Eye (tissue), 1 donor: ENCODE measurements around the gene SERPING1.
"Not testable (repeated sequence)": the region's sequence is repeated elsewhere in the genome, so short reads cannot be mapped to it uniquely, and the experiment has no call there.

Source experiments
- DNase-seq: peaks from one replicate; pipeline ENCODE4 v3.0.0-alpha.2; 2015

SERPING1 gene

DNA sequence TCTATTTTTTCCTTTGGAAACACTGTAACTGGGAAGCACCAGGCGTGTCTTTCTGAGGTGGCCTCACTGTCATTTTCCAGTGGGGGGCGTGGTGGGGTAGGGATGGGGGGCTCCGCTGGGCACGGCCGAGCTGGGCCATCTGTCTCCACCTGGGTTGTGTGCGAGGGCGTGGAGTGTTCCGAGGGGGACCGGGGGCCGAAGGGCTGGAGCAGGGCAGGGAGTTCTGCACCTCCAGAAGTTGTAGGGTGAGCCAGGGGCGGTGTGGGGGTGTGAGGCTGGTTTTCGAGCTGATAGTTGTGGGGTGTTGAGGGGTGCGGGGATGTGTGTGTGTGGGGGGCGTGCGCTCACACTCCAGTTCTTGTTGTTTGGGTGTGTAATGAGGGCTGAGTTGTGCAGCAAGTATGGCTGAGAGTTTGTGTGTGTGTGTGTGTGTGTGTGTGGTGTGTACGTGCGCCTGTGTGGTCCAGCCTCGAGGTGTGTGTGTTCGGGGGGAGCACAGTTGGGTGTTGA, 41.4 kb downstream of the SERPING1 start:
- DNase-seq: peak; percentile 62

DNA sequence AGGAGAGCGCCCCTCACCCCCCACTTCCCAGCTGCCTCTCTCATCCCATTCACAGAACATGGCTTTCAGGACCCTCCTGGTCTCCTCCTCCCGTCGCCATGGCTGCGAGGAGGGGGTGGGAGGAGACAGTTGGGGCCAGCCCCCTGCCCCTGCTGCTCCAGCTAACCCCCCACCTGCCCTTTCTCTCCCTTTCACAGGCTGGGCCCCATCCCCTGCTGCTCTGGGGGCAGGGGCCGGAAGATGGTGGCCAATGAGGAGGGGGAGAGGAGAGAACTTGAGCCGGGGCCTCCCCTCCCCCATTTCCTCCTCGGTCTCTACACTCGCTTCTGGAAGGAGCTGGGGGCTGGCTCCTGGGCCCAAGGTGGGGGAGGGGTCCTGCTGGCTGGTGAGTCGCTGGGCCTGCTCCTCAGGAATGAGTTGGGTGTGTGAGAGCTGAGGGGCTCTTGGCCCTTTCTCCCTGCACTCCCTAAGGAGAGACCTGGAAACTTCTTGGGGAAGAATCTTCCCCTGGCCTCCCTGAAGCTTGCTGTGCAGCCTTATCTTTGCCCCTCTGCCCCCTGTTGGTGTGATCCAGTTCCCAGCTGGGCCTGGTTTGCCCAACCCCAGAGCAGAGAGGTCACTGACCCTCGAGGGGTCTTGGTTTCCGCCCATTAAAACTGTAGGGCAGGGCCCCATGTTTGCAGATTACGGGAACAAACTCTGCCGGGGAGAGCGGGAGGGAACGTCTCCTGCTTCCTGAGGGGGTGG, 42.0 kb downstream of the SERPING1 start:
- DNase-seq: peak; percentile 98

DNA sequence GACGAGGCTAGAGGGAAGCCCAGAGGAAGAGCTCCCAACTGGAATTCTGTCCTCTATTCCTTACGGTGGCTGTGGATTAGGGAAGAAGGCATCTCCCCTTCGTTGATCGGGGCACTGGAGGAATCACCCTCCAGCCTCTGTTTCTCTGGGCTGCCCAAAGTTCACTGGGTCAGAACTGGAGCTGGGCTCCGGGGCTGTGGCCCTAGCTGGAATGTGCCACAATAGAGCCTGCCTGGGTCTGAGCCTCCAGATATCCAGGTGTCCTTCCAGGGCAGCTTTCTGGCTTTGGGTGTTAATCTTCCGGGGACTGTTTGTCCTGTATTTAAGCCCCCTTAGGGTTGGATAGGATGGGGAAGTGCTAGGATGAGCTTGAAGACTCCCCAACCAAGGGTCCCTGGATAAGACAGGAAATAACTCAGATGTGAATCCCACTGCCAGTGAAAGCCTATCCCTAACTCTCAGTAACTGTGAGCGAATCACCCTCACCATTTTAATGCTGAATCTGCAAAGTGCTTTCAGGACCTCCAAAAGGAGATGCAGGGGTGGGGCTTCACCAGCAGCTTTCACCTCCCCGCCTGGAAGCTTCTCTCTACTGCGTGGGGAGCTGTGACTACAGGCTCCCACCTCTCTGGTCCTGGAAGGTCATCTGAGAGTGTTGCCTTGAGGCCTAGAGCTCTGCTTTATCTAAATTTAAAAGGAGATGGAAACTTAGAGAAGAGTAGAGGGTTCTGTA, 42.7 kb downstream of the SERPING1 start:
- DNase-seq: no peak

DNA sequence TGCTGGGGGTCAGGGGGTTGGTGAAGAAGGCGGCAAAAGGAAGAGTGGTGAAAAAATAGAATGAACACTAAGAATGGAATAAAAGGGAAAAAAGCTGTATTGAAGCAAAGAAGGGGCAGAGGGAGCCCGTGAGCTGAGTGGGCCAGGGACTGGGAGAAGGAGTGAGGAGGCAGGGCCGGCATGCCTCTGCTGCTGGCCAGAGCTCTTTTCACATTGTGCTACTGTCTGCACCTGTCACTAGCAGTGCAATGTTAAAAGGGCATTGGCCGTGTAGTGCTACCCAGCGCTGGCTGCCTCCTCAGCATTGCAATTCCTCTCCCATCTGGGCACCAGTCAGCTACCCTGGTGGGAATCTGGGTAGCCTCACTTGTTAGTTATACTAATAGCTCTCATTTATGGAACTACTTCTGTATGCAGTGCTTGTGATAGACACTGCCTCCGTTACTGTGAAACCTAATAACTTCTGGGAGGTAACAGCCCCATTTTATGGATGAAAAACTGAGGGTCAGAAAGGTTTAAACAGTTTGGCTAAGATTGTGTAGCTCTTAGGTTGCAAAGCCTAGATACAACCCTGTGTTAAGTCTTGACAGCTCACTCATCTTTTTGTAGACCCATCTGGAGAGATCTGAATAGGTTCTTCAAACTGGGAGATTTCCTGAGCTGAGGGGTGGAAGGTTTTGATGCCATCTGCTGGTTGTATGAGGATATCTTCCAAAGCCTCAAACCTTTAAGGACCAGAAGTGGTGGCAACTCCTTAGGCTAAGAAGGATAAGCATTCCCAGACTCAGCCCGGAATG, 43.7 kb downstream of the SERPING1 start:
- peak; percentile 72 for DNase-seq

DNA sequence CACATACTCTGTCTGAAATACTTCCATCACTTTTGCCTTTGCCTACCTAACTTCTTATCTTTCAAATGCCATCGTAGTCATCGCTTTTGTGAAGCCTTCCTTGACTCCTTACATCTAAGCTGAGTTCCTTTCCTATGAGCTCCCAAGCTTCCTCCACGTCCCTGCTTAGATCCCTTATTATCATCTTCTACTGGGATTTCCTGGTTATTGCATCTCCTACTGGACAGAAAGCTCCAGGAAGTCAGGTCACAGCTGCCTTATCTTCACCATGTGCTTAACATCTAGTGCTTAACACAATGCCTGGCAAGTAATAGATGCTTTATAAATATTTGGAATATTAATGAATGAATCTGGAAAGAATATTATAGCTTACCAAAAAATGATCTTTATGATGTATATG, 46.3 kb downstream of the SERPING1 start:
- DNase-seq: no peak

DNA sequence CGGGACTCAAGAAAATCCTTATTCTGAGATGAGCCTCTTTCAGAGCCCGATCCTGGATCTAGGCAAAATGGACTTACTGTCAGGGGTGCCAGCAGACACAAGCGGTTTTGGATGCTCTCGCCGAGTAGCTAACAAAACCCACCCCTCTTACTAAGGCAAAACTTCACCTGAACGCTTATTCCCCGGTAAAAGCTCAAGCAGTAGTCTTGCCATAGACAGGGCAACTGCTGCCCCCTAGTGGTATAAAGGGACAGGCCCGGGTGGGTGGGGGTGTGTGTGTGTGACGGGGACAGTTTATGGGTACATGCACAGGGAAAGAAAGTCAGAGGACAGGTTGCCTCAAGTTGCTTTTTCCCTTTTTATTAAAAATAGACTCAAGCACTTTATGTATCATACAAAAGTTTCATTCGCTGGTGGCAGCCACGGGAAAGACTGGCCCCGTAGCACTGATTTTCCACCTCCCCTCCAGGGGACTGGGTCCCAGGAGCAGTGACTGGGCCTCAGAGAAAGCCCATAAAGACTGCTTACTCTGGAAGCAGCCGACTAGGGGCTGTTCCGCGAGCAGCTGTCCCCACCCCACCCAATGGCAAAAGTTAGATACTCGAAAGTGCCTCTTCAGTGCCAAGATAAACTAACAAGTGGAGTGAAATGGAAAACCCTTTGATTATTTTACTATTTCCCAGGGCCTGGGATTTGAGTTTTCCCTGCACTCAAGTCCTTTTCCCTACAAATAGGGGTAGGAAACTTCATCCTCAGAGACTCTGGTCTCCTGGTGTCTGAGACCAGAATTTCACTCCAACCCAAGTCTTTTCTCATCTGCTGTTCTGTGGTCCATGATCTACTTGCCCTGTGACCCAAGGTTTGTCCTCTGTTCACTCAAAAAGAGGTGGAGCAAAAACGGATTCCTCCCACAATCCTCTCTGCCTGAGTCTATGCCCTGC, 47.5 kb downstream of the SERPING1 start:
- peak; percentile 93 for DNase-seq

DNA sequence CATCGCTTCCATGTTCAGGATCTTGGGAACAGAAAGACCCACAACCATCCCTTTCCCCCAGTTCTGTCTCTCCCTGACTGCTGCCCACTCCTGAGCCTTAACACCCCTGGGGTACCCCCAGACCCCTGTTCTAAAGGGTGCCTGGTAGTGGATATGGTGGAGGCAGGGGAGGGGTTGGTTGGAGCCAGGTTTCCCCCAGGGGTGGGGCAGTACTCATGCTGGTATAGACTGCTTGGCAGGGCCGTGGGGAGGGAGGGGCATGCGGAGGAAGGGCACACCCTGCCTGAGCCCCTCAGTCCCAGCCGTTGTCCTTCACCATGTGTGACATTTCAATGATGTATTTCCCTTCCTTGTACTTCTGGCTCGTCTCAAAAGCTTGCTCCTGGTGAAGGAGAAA, 48.2 kb downstream of the SERPING1 start:
- DNase-seq: peak; percentile 60

DNA sequence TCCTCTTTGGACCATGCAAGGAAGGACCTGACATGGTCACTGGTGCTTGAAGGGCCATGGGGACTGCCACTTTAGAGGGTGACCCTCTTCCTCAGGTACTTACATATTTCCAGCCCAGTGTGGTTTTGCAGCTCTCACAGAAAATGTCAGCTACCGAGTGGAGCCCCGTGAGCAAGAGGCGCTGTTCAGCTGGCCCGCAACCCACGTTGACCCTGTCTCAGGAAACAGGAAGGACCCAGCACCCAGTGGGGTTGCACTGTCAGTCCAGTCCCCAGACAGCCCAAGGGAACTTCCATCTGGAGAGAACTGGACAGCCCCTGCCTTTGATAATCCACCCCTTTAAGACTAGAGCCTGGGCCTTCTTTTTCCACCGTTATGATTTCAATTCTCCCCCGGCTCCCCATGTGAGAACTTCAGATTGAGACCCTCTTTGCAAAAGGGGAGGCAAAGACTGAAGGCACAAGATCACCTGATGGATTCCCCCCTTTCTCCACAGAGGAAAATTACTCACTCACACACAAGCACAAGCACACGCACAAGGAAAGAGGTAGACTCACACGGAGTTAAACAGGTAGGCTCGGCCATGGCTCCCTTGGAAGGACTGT, 48.8 kb downstream of the SERPING1 start:
- DNase-seq: peak; percentile 35

DNA sequence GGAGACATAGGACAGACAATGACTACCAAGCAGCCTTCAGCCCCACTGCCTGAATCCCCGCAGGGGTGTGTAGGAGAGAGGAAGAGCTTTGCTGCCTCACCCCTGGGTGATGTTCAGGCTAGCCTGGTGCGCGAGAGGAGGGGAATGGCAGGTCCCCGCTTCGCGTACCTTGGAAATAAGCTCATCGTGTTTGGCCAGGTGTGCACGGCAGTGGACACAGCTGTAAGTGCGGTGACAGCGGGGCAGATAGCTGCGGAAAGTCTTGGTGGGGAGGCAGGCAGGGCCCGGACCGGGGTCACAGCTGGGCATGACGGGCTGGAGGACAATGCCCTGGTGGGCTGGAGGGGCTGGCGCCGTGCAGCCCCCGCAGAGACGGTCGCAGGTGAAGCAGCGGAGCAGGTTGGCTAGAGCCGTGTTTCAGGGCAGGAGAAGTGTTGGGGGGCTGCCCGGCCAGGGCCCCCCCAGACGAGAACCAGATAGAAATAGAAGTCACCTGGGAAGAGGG, 49.4 kb downstream of the SERPING1 start:
- DNase-seq: peak; percentile 67

DNA sequence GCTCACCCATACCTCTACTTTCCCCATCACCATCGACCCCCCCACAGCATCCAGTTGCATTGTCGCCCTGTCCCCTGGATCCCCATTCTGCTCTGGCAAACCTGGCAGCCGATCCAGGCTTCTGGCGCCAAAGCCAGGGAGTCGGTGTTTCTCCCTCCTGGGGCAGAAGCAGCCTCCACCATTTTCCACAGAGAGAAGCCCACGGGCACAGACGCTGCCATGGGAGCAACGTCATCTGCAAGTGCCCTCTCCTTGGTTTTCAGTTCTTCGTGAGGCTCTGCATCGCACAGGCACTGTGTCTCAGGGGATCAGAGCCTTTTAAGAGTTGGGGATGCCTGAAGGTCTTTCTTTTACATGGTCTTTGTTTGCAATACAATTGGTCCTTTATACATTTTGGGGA, 49.9 kb downstream of the SERPING1 start:
- DNase-seq: peak; percentile 69

DNA sequence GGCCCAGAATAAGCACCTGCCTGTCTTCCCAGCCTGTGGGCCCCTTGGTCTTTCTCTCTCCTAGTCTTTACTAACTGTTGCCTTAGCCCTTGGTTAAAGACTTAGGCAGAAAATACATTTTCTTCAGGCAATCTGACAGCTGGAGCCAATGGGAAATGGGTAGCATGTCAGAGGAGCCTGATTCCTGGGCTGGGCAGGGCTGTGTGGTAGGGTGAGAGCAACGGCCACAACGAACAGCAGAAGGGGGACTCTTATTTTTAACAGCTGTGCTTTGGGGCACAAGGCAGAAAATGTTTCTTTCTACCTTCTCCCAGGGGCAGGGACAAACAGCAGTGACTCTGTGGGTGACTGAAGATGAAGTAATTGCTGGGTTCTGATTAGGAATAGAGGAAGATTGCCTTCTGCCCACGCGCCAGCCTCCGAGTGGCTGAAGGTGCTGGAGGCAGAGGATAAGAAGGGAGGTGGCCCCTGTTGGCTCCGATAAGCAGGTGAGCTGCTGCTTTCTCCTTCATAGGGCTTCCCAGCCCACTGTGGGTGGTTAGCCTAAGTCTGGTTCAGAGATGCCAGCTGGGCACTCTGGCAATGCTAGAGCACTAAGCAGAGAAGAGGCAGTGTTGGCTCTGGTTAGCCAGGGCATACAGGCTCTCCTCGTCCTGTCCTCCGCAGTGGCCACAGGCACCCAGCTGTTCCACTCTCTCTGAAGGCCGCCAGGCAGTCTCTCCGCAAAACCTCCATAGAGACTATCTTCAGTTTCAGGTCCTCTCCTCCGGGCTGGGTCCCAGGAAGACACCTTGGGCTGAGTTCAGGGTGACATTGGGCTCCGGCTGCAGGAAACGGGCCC, 50.7 kb downstream of the SERPING1 start:
- DNase-seq: peak; percentile 67

DNA sequence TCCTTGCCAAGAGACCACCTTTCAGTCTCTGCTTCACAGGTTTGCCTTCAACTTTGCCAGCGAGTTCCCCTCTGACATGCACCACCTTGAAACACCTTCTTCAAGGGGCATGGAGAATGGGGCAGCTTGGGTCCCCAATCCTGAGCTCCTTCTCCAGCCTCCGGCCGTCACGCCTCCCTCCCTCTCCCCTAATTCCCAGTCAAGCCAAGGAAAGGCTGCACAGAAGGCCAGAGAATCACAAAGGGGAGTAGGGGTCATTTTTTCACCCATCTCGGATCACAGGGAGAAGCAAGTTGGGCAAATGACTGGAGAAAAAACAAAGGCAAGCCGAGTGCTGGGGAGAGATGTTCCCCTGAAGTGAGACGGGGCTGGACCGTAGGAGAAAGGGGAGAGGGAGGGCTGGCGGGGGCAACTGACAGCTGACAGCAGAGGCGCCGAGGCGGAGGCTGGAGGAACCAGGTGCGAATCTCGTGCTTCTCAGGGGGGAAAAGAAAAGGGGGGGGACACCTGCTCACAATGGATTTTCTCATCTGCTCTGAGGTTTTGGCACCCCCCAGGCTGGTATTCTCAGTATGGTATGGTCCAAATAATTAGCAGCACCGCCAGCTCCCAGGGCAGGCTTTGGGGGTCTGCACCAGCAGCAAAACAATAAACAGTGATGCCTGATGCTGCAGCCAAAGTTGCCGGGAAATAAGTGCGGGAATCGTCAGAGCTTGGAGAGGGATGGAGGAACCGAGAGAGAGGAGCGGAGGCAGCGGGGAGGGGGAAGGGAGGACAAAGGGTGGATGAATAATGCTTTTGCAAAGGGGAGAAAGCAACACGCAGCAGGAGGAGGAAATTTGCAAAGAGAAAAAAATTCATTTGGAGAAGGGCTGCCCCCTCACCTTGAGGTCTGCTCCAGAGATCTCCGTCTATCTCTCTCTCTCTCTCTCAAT, 51.6 kb downstream of the SERPING1 start:
- peak; percentile 81 for DNase-seq

DNA sequence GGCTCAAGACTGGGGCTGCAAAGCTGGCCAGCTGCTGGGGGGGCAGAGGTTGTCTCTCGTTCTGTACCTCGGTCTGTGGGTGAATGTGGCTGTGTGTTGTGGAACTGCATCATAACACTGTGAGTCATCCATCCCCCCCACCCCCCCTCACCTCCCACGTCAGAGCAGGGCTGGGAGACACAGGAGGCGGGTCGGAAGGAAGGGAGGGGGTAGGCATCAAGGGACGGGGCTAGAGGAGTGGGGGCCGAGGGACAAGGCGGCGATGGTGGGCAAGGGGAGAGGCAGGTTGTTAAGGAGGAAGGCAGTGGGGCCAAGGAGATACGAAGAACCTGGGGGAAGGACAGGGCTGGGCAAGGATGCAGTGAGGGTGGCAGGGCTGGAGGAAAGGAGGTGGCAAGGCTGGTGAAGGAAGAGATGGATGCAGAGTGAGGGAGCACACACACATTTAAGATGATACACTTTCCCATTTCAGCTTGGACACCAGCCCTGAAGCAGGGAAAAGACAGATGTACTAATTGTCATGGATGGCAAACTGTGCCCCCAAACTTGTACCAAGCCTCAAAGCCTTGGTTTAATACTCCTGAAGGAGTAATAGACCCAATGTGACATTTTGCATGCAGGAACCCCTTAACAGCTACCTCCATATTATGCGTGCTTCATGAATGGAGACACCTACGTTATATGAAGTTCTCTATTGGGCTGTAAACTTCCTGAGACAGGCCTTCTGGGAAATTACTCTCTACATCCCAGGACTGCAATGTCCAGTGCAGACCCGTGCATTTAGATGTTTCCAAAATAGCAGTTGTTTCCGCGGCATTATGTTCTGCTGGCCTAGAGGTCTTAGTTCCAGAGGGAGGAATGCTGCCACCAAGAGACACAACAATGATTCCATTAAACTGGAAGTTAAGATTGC, 52.6 kb downstream of the SERPING1 start, which contains the start of gene YPEL4:
Gene YPEL4, minus strand, starts transcription at position 87 of the 913 bp plus-strand sequence. CDS start 2,805 bp downstream, outside the sequence.
- DNase-seq: peak; percentile 90

DNA sequence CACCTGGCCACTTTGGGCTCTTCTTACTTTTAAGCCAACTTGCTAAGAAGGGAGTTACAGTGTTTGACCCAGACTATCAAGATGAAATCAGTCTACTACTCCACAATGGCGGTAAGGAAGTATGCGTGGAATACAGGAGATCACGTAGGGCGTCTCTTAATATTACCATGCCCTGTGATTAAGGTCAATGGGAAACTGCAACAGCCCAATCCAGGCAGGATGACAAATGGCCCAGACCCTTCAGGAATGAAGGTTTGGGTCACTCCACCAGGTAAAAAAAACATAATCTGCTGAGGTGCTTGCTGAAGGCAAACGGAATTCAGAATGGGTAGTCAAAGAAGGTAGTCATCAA, 53.2 kb downstream of the SERPING1 start:
- DNase-seq: peak; percentile 32

DNA sequence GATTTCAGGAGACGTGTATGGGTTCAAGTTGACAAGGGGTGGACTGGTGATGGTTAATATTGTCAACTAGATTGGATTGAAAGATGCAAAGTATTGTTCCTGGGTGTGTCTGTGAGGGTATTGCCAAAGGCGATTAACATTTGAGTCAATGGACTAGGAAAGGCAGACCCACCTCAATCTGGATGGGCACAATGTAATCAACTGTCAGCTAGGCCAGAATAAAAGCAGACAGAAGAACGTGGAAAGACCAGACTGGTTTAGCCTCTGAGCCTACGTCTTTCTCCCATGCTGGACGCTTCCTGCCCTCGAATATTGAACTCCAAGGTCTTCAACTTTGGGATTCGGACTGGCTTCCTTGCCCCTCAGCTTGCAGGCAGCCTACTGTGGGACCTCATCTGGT, 53.9 kb downstream of the SERPING1 start:
- no peak for DNase-seq

DNA sequence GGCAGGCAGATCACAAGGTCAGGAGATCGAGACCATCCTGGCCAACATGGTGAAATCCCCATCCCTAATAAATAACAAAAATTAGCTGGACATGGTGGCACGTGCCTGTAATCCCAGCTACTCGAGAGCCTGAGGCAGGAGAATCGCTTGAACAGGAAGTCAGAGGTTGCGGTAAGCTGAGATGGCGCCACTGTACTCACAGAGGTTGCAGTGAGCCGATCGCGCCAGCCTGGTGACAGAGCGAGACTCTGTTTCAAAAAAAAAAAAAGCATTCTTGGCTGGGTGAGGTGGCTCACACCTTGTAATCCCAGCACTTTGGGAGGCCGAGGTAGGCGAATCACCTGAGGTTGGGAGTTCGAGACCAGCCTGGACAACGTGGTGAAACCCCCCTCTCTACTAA, 54.7 kb downstream of the SERPING1 start:
- not testable (repeated sequence) for DNase-seq

DNA sequence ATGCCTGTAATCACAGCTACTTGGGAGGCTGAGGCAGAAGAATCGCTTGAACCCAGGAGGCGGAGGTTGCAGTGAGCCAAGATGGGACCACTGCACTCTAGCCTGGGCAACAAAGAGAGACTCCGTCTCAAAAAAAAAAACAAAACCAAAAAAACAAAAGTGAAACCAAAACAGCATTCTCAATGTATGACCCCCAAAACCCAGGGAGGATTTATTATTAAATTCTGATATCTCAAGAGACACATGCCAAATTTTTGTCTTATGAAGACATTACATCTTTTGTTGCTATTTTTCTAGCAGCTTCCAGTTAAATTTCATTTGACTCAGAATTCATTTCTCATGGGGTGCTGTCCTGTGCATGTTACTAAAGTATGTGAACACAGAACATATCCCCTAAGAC, 55.2 kb downstream of the SERPING1 start:
- DNase-seq: peak; percentile 28

DNA sequence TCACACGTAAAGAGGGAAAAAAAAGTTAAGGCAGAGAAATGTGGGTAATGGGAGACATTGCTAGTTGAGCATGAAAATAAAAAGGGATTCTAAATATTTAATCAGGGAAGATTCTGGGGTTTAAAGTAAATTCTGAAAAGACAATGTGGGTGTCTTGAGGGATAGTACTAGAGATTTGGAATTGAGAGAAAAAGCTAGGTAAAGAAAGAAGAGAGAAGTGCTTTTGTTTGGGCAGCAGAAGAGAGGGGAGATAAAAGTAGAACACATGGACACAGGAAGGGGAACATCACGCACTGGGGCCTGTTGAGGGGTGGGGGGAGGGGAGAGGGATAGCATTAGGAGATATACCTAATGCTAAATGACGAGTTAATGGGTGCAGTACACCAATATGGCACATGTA, 55.7 kb downstream of the SERPING1 start:
- no peak for DNase-seq
